Mesodermal cell (in vitro differentiated cells): Measurements from ENCODE around the gene ALG8. TPM values are rescaled to one million over a fixed set of nuclear protein-coding genes. Genes with fewer than 3 reads are reported as not detected.
"Not testable (repeated sequence)": the region's sequence is repeated elsewhere in the genome, so short reads cannot be mapped to it uniquely, and the experiment has no call there.

Source experiments
- H3K27ac ChIP-seq: 2 replicates; pipeline ENCODE4 v1.7.0; 2013; ENCODE audit warnings: mild to moderate bottlenecking, low read depth, low read length, moderate library complexity; ENCODE audit not compliant: severe bottlenecking
- H3K36me3 ChIP-seq: 2 replicates; pipeline ENCODE4 v1.7.1; 2013; ENCODE audit warnings: mild to moderate bottlenecking, low read length, moderate library complexity; ENCODE audit not compliant: control insufficient read depth, insufficient read depth
- H3K4me1 ChIP-seq: one replicate; pipeline ENCODE4 v1.7.1; 2013; ENCODE audit warnings: mild to moderate bottlenecking, low read length; ENCODE audit not compliant: insufficient read depth, control insufficient read depth, poor library complexity, severe bottlenecking
- H3K4me3 ChIP-seq: 2 replicates; pipeline ENCODE4 v1.7.0; 2013; ENCODE audit warnings: low read length, control low read depth, mild to moderate bottlenecking; ENCODE audit not compliant: insufficient read depth, poor library complexity, severe bottlenecking; ENCODE audit errors: extremely low read depth
- H3K9me3 ChIP-seq: 2 replicates; pipeline ENCODE4 v1.7.1; 2013; ENCODE audit warnings: mild to moderate bottlenecking, low read length, moderate library complexity; ENCODE audit not compliant: control insufficient read depth
- whole genome bisulfite sequencing, 2 experiments: methylation state at CpG; one replicate each; pipeline ENCODE4 v1.1.5; 2013; ENCODE audit warnings: missing lambda C conversion rate in 2 of 2; ENCODE audit not compliant: insufficient coverage in 2 of 2; 5-methylcytosine and 5-hydroxymethylcytosine counted together
- polyA plus RNA-seq, 2 experiments: library from polyadenylated mRNA; stranded (reverse); fragments of 50-300 nt; gene quantifications; one replicate each; pipeline ENCODE4 v1.2.3, GENCODE V29; 2013

Gene ALG8
- 50.5 TPM for polyA plus RNA-seq (2013, experiment 1 of 2)
- 51.4 TPM for polyA plus RNA-seq (2013, experiment 2 of 2)

DNA sequence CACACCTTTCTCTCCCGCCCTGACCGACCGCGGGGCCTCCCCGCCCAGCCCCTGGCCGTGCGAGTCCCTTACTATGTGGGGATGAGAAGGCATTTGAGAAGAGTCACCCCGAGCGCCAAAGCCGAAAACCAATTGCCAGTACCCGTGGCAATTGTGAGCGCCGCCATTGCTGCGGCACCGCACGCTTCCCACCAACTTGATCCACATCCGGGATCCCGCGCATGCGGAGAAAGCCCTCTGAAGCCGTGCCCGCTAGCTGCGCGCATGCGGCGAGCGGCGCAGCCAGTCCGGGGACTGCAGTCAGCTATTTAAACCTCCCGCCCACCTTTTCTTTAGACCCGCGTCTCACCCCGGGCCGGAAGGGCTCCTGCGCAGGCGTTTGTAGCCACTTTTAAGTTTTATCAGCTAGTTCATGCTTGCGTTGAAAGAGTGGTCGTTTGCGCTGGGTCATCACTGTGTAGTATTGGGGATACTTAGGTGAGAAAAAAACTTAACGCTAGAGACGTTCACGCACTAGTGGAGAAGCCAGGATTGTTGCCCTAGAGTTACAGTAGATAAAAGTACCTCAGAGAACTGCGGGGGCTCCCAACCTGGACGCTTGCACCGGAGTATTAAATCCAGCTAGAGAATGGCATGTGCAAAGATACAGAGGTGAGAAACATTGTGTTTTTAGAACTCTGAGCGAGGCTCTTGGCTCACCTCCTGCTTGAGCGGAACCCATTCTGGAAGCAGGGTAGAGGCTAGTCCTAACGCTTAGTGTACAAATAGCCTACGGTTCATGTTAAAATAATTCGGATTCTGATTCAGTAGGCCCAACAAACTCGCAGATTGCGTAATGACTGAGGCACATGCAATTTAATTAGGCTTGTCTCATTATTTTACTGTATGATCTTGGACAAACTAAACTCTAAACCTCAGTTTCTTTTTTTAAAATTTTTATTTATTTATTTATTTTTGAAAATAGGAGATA, at the start of gene ALG8:
Gene ALG8 (minus strand): TSS at position 205 of the 970 bp plus-strand sequence. CDS start 38 bp downstream, at position 167.
- Histone ChIP-seq H3K9me3 (no peaks in the 10 kb centered on the region), H3K4me1 (no peaks in the 10 kb centered on the region), H3K36me3 (peaks cover 46% of the 10 kb centered on the region), H3K4me3 (peak within 1 kb of the TSS; percentile 79), H3K27ac (peak within 1 kb of the TSS; percentile 75)
- 2 to 3% methylated on average over 37 to 42 of the region's 52 CpGs for WGBS, 2 experiments

DNA sequence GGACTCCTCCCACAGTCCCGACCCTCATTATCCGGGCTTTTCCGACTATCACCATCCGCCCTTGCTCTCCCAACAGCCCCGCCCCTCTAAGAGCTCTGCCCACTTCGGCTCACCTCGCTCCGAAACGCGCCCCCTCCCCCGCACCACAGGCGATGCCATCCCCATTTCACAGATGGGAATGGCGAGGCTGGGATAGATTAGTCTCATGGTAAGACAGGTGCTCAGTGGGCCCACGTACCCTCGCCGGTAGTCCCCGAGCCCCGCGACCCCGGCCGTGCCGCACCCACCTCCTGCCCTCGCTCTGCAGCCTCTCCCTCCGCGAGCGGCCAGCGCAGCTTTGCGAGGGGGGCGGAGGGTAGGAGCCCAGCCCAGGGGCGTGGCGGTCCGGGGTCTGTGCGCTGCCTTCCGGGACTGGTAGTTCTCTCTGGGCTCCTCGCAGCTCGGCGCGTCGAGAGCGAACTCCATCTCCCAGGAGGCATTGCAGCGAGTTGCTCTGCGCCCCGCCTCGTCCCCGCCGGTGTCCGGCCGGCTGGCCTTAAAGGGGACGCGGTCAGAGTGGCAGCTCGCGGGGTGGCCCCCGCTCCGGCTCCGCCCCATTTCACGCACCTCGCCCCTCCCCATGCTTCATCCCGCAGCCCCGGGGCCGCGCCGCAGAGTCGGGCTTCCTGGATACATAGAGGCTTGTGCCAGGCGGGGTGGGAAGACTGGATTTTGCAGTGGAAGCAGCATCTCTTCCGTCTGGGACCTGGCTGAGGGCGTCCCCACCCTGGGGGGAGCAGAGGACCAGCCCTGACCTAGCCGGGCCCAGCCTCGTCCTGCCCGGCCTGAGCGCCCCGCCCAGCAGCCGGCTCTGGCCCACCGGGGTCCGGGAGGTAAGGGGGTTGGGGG, 49.1 kb upstream of the ALG8 start, which contains the start of the genes KCTD21 and USP35:
Gene KCTD21 (minus strand): TSS at position 341 of the 888 bp plus-strand sequence. CDS start 14,072 bp downstream, outside the sequence.
Gene USP35 (plus strand): TSS at position 634 of the 888 bp plus-strand sequence. CDS start 7,327 bp downstream, outside the sequence.
- Histone ChIP-seq H3K27ac (peak within 1 kb of the TSS; percentile 77), H3K9me3 (no peaks in the 10 kb centered on the region), H3K4me1 (peaks cover 23% of the 10 kb centered on the region), H3K4me3 (peak within 1 kb of the TSS; percentile 87), H3K36me3 (no peaks in the 10 kb centered on the region)
- 0% methylated on average over 46 to 57 of the region's 74 CpGs for WGBS, 2 experiments

DNA sequence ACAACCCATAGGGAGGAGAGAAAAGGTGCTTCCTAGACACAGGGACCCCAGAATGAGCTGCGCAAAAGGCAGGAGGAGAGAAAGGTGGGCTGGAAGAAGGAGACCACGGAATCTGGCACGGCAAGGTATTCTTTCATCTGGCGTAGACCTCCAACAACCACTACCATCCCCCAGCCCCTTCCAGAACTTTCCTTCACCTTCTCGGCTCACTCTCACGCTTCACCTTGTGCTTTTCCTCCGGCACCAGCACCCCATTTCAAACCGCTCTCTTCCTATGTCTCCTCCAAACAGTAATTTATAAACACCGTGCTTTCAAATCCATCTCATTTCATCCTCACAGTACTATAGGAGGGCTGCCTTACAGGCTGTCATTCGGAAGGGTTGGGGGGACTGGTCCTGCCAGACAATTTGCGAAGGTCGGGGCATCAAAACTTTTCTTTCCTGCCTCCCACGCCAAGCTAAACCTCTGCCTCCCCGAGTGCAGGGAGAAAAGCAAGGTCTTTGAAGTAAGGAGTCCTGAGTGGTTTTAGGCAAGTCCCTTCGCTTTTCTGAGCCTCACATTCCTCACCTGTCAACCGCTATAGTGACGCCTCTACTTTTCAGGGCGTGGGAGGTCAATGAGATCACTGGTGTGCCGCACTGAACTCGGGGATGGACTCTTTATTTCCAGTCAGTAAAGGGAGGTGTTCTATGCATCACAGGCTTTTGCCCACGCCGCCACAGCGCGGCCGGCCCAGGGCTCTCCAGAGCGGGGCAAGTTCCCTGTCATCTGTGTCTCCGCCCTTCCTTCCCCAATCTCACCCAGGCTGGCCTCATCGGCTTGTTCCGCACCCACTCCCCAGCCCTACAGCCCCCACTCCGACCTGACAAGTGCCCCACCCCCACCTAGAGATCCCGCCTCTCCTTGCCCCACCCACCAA, 48.2 kb upstream of the ALG8 start:
- H3K9me3 ChIP-seq = no peaks in the 10 kb centered on the region
- peaks cover 8% of the 10 kb centered on the region for H3K36me3 ChIP-seq
- H3K27ac ChIP-seq = peak overlapping the region; percentile 29
- H3K4me3 ChIP-seq = peak overlapping the region; percentile 87
- WGBS, 2 experiments = 30 to 35% methylated on average over 18 to 22 of the region's 31 CpGs
- H3K4me1 ChIP-seq = peaks cover 25% of the 10 kb centered on the region

DNA sequence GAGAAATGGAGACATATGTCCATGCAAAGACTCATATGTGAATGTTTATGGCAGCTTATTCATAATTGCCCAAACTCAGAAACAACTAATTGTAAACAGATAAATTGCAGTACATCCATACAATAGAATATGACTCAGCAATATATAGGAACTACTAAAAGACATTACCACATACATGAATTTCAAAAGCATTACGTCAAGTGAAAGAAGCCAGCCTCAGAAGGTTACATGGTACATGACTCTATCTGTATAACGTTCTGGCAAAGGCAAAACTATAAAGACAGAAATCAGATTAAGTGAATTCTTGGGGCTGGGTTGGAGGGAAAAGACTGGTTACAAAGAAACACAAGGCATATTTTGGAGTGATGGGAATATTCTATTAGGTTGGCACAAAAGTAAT, 41.8 kb upstream of the ALG8 start:
- Histone ChIP-seq H3K4me3 (no peak overlapping the region), H3K36me3 (peaks cover 15% of the 10 kb centered on the region), H3K9me3 (no peaks in the 10 kb centered on the region), H3K27ac (no peak overlapping the region), H3K4me1 (peaks cover 10% of the 10 kb centered on the region)
- WGBS, 2 experiments = 90 to 100% methylated on average over 1 of the region's 2 CpGs

DNA sequence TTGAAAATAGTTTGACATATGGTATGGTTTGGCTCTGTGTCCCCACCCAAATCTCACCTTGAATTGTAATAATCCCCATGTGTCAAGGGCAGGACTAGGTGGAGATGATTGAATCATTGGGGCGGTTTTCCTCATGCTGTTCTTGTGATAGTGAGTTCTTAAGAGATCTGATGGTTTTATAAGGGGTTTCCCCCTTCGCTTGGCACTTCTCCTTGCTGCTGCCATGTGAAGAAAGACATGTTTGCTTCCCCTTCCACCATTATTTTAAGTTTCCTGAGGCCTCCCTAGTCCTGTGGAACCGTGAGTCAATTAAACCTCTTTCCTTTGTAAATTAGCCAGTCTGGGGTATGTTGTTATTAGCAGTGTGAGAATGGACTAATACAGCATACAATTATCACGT, 41.3 kb upstream of the ALG8 start:
- 100% methylated on average over 1 of the region's 4 CpGs; no CpG with 5 or more reads in 1 of the 2 experiments for WGBS, 2 experiments
- peaks cover 15% of the 10 kb centered on the region for H3K36me3 ChIP-seq

DNA sequence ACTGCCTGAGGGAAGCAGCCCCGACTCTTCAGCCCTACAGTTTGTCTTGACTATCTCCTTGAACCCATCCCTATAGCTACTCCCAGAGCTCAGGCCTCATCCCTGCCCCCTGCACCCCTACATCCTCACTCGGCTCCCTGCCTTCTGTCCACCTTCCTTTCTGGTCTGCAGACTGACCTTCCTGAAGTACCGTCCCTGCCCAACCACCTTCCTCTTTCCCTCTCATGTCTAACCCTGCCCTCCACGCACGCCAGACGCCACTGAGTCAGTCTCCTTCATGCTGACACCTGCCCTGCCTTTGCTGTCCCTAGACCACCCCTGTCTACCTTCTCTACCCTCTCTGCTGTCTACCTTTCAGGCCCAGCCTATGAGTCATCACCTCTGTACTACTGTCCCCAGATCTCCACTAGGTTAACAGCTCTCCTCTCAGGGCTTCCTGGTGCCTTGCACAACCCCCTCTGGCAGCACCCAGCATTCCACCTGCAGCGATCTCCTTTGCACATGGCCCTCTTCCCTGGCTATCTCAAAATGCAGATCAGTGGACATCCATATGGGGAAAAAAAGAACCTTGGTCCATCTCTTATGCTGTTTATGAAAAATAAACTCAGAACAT, 40.1 kb upstream of the ALG8 start:
- 95% methylated on average over 7 of the region's 7 CpGs for WGBS, 2 experiments
- Histone ChIP-seq H3K4me1 (peaks cover 3% of the 10 kb centered on the region), H3K27ac (no peak overlapping the region), H3K9me3 (no peaks in the 10 kb centered on the region), H3K4me3 (no peak overlapping the region), H3K36me3 (peaks cover 15% of the 10 kb centered on the region)

More for the DNA sequence above, 41.3 kb upstream of the ALG8 start:
- no peak overlapping the region for H3K27ac ChIP-seq
- H3K4me1 ChIP-seq = peaks cover 5% of the 10 kb centered on the region
- no peaks in the 10 kb centered on the region for H3K9me3 ChIP-seq
- H3K4me3 ChIP-seq = no peak overlapping the region

DNA sequence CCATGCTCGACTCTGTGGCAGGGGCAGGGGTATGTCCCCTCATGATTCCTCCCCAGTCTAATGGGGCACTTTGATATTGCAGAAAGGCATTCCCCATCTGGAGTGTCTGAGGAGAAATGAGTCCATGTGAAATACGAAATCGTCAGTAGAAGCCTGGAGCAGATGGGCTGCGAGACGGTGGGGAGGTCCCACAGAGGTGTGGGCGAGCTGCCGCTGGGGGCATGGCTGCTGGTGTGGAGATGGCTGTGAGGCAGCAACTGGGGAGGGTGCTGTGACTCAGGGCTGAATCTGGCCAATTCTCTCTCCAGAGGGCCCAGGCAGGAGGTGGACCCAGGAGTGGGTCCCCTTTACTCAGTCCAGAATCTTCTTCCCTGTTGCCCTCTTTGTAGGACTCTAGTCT, 37.8 kb upstream of the ALG8 start:
- Histone ChIP-seq H3K36me3 (peaks cover 28% of the 10 kb centered on the region), H3K9me3 (no peaks in the 10 kb centered on the region), H3K4me1 (no peaks in the 10 kb centered on the region), H3K4me3 (no peak overlapping the region), H3K27ac (no peak overlapping the region)
- 94 to 98% methylated on average over 6 to 7 of the region's 7 CpGs for WGBS, 2 experiments

DNA sequence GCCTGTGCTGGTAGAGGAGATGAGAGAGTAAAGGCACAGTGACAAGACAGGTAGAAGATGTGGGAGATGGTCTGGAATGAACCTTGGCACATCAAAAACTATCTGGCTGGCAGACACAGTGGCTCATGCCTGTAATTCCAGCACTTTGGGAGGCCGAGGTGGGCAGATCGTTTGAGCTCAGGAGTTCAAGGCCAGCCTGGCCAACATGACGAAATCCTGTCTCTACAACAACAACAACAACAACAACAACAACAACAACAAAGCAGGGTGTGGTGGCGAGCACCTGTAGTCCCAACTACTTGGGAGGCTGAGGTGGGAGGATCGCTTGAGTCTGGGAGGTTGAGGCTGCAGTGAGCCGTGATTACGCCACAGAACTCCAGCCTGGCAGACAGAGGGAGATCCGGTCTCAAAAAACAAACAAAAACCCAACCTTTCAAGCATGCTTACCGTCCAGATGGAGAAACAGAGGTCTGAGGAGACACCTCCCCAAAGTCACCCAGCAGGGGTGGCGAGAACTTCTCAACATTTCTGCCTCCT, 37.2 kb upstream of the ALG8 start:
- WGBS, 2 experiments = 90 to 96% methylated on average over 4 to 6 of the region's 10 CpGs
- H3K9me3 ChIP-seq = no peaks in the 10 kb centered on the region
- H3K4me3 ChIP-seq = no peak overlapping the region
- H3K36me3 ChIP-seq = peaks cover 30% of the 10 kb centered on the region
- no peaks in the 10 kb centered on the region for H3K4me1 ChIP-seq
- H3K27ac ChIP-seq = no peak overlapping the region

DNA sequence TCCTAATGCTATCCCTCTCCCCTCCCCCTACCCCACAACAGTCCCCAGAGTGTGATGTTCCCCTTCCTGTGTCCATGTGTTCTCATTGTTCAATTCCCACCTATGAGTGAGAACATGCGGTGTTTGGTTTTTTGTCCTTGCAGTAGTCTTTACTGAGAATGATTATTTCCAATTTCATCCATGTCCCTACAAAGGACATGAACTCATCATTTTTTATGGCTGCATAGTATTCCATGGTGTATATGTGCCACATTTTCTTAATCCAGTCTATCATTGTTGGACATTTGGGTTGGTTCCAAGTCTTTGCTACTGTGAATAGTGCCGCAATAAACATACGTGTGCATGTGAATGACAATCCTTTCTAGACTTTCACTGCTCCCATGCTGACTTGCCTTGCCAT, 36.4 kb upstream of the ALG8 start:
- not testable (repeated sequence) for H3K27ac ChIP-seq, H3K9me3 ChIP-seq, H3K4me3 ChIP-seq, H3K4me1 ChIP-seq
- peaks cover 30% of the 10 kb centered on the region for H3K36me3 ChIP-seq
- 89 to 100% methylated on average over 2 of the region's 3 CpGs for WGBS, 2 experiments
